ENCODE data around the gene C14orf180. TPM values are rescaled to one million over a fixed set of nuclear protein-coding genes. Genes with fewer than 3 reads are reported as not detected.

Gene C14orf180
- total RNA-seq, 6 experiments from 2014 or later, result not detected

DNA sequence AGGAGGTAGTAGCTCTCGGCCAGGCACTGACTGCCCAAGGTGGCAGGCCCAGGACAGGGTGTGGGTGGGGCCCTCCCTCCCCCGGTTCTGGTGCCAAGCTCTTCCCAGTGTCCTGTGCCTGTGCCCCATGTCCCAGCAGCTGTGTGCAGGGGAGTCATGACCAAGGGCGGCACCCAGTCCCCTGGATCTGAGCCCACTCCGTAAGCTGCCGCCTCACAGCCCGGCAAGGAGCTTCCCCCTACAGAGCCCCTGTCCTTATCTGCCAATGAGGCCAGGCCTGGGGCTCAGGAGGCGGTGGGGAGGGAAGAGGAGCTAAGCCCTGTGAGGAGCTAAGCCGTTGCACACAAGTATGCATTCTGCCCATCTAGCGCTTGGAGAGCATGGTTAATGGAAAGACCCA is 5.6 kb upstream of the C14orf180 start:
- peaks cover 31% of the 10 kb centered on the region for H3K27me3 Mint-ChIP-seq (ENCODE audit: insufficient read depth)
- no peak for DNase-seq
- no peaks in the 10 kb centered on the region for H3K9me3 Mint-ChIP-seq
- no peak overlapping the region for H3K4me3 Mint-ChIP-seq
- no peaks in the 10 kb centered on the region for H3K36me3 Mint-ChIP-seq (ENCODE audit: low read depth)
- H3K27ac Mint-ChIP-seq, result no peak overlapping the region
- H3K4me1 Mint-ChIP-seq (ENCODE audit: low read depth), result no peaks in the 10 kb centered on the region
- no peak for TF ChIP-seq CTCF (IDR thresholded peaks at IDR 0.05)

DNA sequence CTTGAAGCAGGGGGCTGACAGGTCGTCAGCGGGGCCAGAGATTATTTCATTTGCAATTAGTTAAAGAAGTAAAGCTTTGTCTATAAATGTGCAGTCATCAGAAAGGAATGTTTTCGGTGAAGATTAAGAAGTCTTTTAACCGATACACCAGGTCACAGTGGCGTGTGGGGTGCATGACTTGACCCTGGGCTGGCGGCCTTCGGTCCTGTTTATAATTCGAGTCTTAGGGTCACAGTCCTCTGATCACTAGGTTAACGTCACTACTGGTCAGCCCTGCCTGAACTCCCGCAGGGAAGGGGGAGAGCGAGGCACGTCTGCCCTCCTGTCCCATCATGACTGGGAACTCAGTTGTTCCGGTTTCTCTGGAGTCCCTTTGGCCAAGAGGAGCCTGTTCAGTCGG is 5.0 kb upstream of the C14orf180 start:
- no peak for DNase-seq
- TF ChIP-seq CTCF (IDR thresholded peaks at IDR 0.05), result no peak
- peaks cover 31% of the 10 kb centered on the region for H3K27me3 Mint-ChIP-seq (ENCODE audit: insufficient read depth)
- no peak overlapping the region for H3K27ac Mint-ChIP-seq
- H3K4me3 Mint-ChIP-seq, result no peak overlapping the region
- no peaks in the 10 kb centered on the region for H3K9me3 Mint-ChIP-seq
- H3K4me1 Mint-ChIP-seq (ENCODE audit: low read depth), result no peaks in the 10 kb centered on the region
- no peaks in the 10 kb centered on the region for H3K36me3 Mint-ChIP-seq (ENCODE audit: low read depth)

DNA sequence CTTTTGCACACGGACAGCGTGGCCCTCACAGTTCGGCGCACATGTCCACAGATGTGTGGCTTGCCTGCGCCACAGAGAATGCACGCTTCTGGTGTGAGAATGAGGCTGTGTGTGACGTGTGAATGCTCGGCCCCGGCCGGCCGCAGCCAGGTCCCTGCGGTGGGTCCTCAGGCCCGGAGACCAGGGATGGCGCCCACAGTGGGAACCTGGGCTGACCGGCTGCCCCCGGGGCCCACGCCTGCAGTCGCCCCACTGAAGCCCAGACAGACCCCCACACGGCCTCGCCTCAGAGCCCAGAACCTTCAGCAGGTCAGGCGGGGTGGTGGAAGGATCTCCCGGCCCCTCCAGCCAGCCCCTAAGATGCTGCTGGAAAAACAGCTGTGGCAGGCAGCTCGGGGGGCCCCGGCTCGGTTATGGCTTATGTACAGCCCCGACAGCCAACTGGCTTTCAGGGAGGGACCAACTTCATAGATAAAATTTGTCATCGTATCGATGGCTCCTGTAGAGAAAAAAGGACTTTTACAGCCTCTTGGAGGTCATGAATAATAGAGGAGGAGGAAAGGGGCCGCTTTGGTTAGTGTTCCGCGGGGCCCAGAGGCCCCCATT is 4.5 kb upstream of the C14orf180 start:
- peaks cover 34% of the 10 kb centered on the region for H3K27me3 Mint-ChIP-seq (ENCODE audit: insufficient read depth)
- no peaks in the 10 kb centered on the region for H3K9me3 Mint-ChIP-seq
- no peaks in the 10 kb centered on the region for H3K4me1 Mint-ChIP-seq (ENCODE audit: low read depth)

DNA sequence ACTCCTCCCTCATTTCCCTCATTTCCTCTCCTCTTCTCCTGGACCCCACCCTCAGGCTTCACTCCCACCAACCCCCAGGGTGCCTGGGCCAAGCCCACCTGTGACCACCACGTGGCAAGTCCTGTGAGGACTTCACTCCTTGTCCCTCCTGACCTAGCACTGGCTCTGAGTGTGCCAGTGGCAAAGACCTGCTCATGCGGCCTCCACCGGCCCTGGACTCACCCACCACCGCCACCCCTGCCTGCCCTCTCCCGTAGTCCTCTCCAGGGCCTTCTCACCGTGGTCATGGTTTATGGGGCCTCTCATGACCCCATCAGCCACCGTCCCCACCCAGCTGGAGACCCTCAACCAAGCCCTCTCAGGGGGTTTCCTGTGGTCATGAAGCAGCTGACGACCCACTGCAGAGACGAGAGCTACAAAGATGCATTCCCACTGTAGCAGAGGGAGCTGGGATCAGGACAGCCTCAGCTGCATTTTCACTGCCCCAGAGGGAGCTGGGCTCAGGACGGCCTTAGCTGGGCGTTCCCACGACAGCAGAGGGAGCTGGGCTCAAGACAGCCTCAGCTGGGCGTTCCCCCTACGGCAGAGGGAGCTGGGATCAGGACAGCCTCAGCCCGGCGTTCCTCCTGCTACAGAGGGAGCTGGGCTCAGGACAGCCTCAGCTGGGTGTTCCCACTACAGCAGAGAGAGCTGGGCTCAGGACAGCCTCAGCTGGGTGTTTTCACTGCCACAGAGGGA is 3.2 kb upstream of the C14orf180 start:
- Mint-ChIP-seq H3K4me1 (ENCODE audit: low read depth) (no peaks in the 10 kb centered on the region), H3K27me3 (ENCODE audit: insufficient read depth) (peaks cover 28% of the 10 kb centered on the region), H3K4me3 (no peak overlapping the region), H3K36me3 (ENCODE audit: low read depth) (no peaks in the 10 kb centered on the region), H3K9me3 (no peaks in the 10 kb centered on the region), H3K27ac (no peak overlapping the region)
- TF ChIP-seq CTCF (IDR thresholded peaks at IDR 0.05), result no peak
- DNase-seq, result no peak

More for the DNA sequence above, 4.5 kb upstream of the C14orf180 start:
- DNase-seq, result no peak
- H3K27ac Mint-ChIP-seq, result no peak overlapping the region
- H3K36me3 Mint-ChIP-seq (ENCODE audit: low read depth), result no peaks in the 10 kb centered on the region
- no peak for TF ChIP-seq CTCF (IDR thresholded peaks at IDR 0.05)
- H3K4me3 Mint-ChIP-seq, result no peak overlapping the region

DNA sequence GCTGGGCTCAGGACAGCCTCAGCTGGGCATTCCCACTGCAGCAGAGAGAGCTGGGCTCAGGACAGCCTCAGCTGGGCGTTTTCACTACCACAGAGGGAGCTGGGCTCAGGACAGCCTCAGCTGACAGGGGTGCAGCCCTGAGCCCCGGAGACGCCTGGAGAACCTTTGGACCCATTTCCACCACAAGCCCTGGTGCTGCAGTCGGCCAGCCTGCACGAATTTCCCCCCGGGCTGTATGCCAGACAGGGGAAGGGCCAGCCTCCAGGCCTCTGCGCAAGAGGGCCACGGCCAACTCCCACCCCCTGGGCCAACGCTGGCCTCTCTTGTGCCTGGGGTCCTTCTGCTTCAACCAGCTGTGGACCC is 2.6 kb upstream of the C14orf180 start:
- no peaks in the 10 kb centered on the region for H3K4me1 Mint-ChIP-seq (ENCODE audit: low read depth)
- H3K27ac Mint-ChIP-seq, result no peak overlapping the region
- no peak overlapping the region for H3K4me3 Mint-ChIP-seq
- peaks cover 32% of the 10 kb centered on the region for H3K27me3 Mint-ChIP-seq (ENCODE audit: insufficient read depth)
- no peaks in the 10 kb centered on the region for H3K9me3 Mint-ChIP-seq
- DNase-seq, result no peak
- no peak for TF ChIP-seq CTCF (IDR thresholded peaks at IDR 0.05)
- H3K36me3 Mint-ChIP-seq (ENCODE audit: low read depth), result no peaks in the 10 kb centered on the region
